Amniotic epithelial cell (primary cell): ENCODE measurements around the gene UBE4B.
A peak's percentile ranks its signal among the peaks of the same experiment; 100 is the strongest.
"Not testable (repeated sequence)": the region's sequence is repeated elsewhere in the genome, so short reads cannot be mapped to it uniquely, and the experiment has no call there.

Source experiments
- DNase-seq: peaks from one replicate; pipeline ENCODE4 v3.0.0-alpha.2; 2010; ENCODE audit warnings: low read depth

Gene UBE4B

GRCh38 chr1:10032590-10033358 lies at the start of gene UBE4B:
Gene UBE4B, plus strand, starts transcription at chr1:10032958. Its CDS starts 713 bp downstream, at chr1:10033671.
- DNase-seq = peak; percentile 93

GRCh38 chr1:9984253-9984652 lies 48.5 kb upstream of the UBE4B start:
- DNase-seq = no peak

GRCh38 chr1:9985001-9985400 lies 47.8 kb upstream of the UBE4B start:
- DNase-seq = peak; percentile 6

GRCh38 chr1:9989773-9990172 lies 43.0 kb upstream of the UBE4B start:
- DNase-seq = no peak

GRCh38 chr1:9990944-9991343 lies 41.8 kb upstream of the UBE4B start:
- DNase-seq = no peak

- no peak for DNase-seq
Measured at GRCh38 chr1:9992910-9993309, 39.8 kb upstream of the UBE4B start.

GRCh38 chr1:9993561-9994075 lies 39.1 kb upstream of the UBE4B start:
- peak; percentile 10 for DNase-seq

GRCh38 chr1:9996624-9997582 lies 35.9 kb upstream of the UBE4B start, which contains the start of gene RBP7:
Gene RBP7, plus strand, starts transcription at chr1:9997228. Its CDS starts 31 bp downstream, at chr1:9997259.
- no peak for DNase-seq

GRCh38 chr1:10001016-10001665 lies 31.6 kb upstream of the UBE4B start:
- DNase-seq = no peak

- DNase-seq = not testable (repeated sequence)
Measured at GRCh38 chr1:10005248-10005647, 27.5 kb upstream of the UBE4B start.

GRCh38 chr1:10007169-10007568 lies 25.6 kb upstream of the UBE4B start:
- DNase-seq = no peak

GRCh38 chr1:10014016-10014415 lies 18.7 kb upstream of the UBE4B start:
- no peak for DNase-seq

- DNase-seq = no peak
Measured at GRCh38 chr1:10019561-10019960, 13.2 kb upstream of the UBE4B start.

- no peak for DNase-seq
Measured at GRCh38 chr1:10020086-10020485, 12.7 kb upstream of the UBE4B start.

GRCh38 chr1:10020678-10021077 lies 12.1 kb upstream of the UBE4B start:
- not testable (repeated sequence) for DNase-seq

- DNase-seq = not testable (repeated sequence)
Measured at GRCh38 chr1:10021992-10022391, 10.8 kb upstream of the UBE4B start.

- no peak for DNase-seq
Measured at GRCh38 chr1:10022656-10023055, 10.1 kb upstream of the UBE4B start.

GRCh38 chr1:10025354-10025753 lies 7.4 kb upstream of the UBE4B start:
- DNase-seq = no peak

GRCh38 chr1:10027027-10027426 lies 5.7 kb upstream of the UBE4B start:
- no peak for DNase-seq

GRCh38 chr1:10028956-10029500 lies 3.7 kb upstream of the UBE4B start:
- DNase-seq = not testable (repeated sequence)

GRCh38 chr1:10031461-10031860 lies 1.3 kb upstream of the UBE4B start:
- DNase-seq = peak; percentile 65

GRCh38 chr1:10033359-10033845 lies 644 bp downstream of the UBE4B start:
- peak; percentile 35 for DNase-seq
